ENCODE data around the gene PDCD4. TPM values are rescaled to one million over a fixed set of nuclear protein-coding genes. Genes with fewer than 3 reads are reported as not detected.

Gene PDCD4
- total and polyA plus RNA-seq, 2 donors (not counting 3 experiments of a cell fraction or from before 2014, with no cell fraction given), result 14.4 to 47.9 TPM

GRCh38 chr10:110863361-110863760 lies 8.4 kb upstream of the PDCD4 start:
- Histone ChIP-seq H3K27ac (ENCODE audit: insufficient read depth, low read depth, low read length) (no peak overlapping the region), H2AFZ (ENCODE audit: low read depth, low read length) (no peak overlapping the region), H3K27me3 (ENCODE audit: control insufficient read depth in 2 of 2, insufficient read depth in 2 of 2, low read length in 2 of 2) (peaks cover 8 to 13% of the 10 kb centered on the region in 2 experiments), H3K36me3 (ENCODE audit: control insufficient read depth in 2 of 2, extremely low read depth in 1 of 2, insufficient read depth in 2 of 2, low read length in 2 of 2) (no peaks in the 10 kb centered on the region), H3K9me3 (replicated peaks; ENCODE audit: control insufficient read depth, insufficient read depth, low read length) (no peaks in the 10 kb centered on the region), H3K4me1 (ENCODE audit: control insufficient read depth, extremely low read depth, insufficient read depth, low read length) (no peaks in the 10 kb centered on the region), H3K9me1 (replicated peaks; ENCODE audit: control insufficient read depth, extremely low read depth, insufficient read depth, low read length) (no peaks in the 10 kb centered on the region), H3K9ac (replicated peaks; ENCODE audit: extremely low read depth, insufficient read depth, low read length) (no peak overlapping the region), H3K4me3 (replicated peaks in 1 of 3; ENCODE audit: insufficient read depth in 1 of 3, low read depth in 1 of 3, low read length in 3 of 3) (no peak overlapping the region), H3K79me2 (ENCODE audit: control insufficient read depth, insufficient read depth, low read length) (no peaks in the 10 kb centered on the region), H4K20me1 (replicated peaks; ENCODE audit: control insufficient read depth, extremely low read depth, insufficient read depth, low read length) (no peaks in the 10 kb centered on the region), H3K4me2 (ENCODE audit: insufficient read depth, low read length) (no peak overlapping the region)
- DNase-seq (ENCODE audit: low read depth, low spot score) (no peak), FAIRE-seq (no peak)
- CTCF ChIA-PET, result no interaction called here
- dilution Hi-C loops (cut with MboI; ENCODE audit: extremely low pct_ligation_motif_present, low sequenced_read_pairs) (no loop called here), intact Hi-C loops (cut with micrococcal nuclease) (loop anchor here (5.0 kb wide), 1 partner anchor 86 kb away; no protein-coding TSS in a partner anchor)
- TF ChIP-seq MYC (IDR thresholded peaks at IDR 0.05; ENCODE audit: low read depth, low read length), result no peak
- no peak for TF ChIP-seq JUN (IDR thresholded peaks at IDR 0.05; ENCODE audit: borderline replicate concordance, insufficient read depth, insufficient read length, low read depth)
- TF ChIP-seq, protein P1, sequence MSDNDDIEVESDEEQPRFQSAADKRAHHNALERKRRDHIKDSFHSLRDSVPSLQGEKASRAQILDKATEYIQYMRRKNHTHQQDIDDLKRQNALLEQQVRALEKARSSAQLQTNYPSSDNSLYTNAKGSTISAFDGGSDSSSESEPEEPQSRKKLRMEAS (IDR thresholded peaks at IDR 0.05; ENCODE audit: insufficient read depth, insufficient read length), result no peak
- no peak for TF ChIP-seq EZH2 (IDR thresholded peaks at IDR 0.05; ENCODE audit: borderline replicate concordance, low read depth, low read length, severe bottlenecking)
- no peak for TF ChIP-seq FOS (IDR thresholded peaks at IDR 0.05; ENCODE audit: borderline replicate concordance, insufficient read depth, low read length)
- TF ChIP-seq, protein P2, sequence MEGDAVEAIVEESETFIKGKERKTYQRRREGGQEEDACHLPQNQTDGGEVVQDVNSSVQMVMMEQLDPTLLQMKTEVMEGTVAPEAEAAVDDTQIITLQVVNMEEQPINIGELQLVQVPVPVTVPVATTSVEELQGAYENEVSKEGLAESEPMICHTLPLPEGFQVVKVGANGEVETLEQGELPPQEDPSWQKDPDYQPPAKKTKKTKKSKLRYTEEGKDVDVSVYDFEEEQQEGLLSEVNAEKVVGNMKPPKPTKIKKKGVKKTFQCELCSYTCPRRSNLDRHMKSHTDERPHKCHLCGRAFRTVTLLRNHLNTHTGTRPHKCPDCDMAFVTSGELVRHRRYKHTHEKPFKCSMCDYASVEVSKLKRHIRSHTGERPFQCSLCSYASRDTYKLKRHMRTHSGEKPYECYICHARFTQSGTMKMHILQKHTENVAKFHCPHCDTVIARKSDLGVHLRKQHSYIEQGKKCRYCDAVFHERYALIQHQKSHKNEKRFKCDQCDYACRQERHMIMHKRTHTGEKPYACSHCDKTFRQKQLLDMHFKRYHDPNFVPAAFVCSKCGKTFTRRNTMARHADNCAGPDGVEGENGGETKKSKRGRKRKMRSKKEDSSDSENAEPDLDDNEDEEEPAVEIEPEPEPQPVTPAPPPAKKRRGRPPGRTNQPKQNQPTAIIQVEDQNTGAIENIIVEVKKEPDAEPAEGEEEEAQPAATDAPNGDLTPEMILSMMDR (IDR thresholded peaks at IDR 0.05; ENCODE audit: extremely low read depth in 1 of 2, insufficient read depth in 1 of 2, low read depth in 1 of 2, low read length in 2 of 2), result no peak
- TF ChIP-seq POLR2A (IDR thresholded peaks at IDR 0.05; ENCODE audit: low read depth, low read length), result no peak
- no peak for TF ChIP-seq GATA2 (IDR thresholded peaks at IDR 0.05; ENCODE audit: insufficient read depth, insufficient read length, low read depth, low read length)
- TF ChIP-seq POLR2AphosphoS5 (IDR thresholded peaks at IDR 0.05; ENCODE audit: insufficient read depth, low read depth, low read length), result no peak
- no TSS peak for BruUV-seq (replicated peaks)
- POLR2A ChIA-PET, result no interaction called here

Measured in endothelial cell of umbilical vein (primary cell).